Measurements from ENCODE around the gene ANO9. TPM values are rescaled to one million over a fixed set of nuclear protein-coding genes. Genes with fewer than 3 reads are reported as not detected.

The ANO9 gene
- total RNA-seq, 4 donors from 2014 or later, result 0.44 to 1.5 (median 0.63) TPM

DNA sequence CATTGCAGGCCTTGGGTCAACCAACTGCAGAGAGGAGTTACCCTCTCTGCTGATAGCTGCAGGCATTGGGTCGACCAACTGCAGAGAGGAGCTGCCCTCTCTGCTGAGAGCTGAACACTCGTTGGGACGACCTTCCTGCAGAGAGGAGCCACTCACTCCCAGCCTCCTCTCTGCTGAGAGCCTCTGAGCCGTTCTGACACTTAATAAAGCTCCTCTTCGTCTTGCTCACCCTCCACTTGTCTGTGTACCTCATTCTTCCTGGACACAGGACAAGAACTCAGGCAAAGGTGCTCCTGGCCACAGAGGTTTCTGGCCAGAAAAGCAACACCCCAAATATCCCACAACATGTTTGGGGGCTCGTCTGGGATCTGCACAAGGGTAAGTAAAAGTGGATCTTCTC is 55.3 kb downstream of the ANO9 start:
- TF ChIP-seq, protein P1, sequence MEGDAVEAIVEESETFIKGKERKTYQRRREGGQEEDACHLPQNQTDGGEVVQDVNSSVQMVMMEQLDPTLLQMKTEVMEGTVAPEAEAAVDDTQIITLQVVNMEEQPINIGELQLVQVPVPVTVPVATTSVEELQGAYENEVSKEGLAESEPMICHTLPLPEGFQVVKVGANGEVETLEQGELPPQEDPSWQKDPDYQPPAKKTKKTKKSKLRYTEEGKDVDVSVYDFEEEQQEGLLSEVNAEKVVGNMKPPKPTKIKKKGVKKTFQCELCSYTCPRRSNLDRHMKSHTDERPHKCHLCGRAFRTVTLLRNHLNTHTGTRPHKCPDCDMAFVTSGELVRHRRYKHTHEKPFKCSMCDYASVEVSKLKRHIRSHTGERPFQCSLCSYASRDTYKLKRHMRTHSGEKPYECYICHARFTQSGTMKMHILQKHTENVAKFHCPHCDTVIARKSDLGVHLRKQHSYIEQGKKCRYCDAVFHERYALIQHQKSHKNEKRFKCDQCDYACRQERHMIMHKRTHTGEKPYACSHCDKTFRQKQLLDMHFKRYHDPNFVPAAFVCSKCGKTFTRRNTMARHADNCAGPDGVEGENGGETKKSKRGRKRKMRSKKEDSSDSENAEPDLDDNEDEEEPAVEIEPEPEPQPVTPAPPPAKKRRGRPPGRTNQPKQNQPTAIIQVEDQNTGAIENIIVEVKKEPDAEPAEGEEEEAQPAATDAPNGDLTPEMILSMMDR (IDR thresholded peaks at IDR 0.05; ENCODE audit: low read depth), result no peak

DNA sequence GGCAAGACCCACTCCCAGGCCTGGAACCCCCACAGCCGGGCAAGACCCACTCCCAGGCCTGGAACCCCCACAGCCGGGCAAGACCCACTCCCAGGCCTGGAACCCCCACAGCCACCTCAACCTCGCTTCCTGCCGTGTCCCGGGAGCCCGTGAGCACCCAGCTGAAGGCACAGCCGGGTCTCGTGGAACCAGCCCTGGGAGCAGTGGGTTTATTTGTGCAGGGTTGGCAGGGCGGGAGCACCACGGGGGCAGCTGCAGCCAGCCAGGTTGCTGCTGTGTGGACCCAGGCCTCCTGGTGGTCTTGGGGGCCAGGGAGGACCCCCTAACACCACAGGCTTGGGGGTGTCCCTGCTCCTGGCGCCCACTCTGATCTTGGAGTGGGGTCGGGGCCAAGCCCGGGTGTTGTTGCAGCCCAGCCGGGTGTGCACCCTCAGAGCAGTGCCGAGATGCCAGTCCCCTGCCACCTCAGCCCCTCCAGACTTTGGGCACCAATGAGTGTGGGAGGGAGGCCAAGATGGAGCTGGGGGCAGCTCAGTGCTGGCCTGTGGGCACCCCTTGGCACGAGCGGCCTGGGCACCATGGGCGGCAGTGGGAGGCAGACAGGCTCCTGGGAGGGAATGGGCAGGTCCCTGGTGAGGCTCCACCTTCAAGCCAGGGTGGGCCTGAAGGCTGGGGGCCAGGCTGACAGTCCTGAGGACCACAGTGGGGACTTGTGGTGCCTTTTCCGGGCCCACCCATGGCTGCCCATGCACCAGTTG is 56.0 kb downstream of the ANO9 start:
- TF ChIP-seq, protein P1 (IDR thresholded peaks at IDR 0.05; ENCODE audit: low read depth), result no peak

DNA sequence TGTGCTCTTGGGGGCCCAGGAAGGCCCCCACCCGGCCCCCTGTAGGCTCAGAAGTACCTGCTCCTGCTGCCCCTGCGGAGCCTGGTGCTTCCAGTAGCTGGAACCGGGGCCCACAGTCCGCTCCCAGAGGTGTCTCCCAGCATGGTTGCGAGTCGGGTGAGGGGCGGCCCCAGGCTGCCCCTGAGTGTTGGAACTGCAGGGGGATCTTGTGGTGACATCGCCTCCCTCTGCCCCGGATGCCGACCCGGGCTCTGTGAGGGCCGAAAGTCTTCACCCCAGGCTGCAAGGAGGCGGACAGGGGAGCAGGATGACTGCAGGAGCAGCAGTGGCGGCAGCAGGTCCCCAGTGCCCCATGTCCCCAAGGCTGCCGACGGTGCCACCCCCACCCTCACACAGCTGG is 57.3 kb downstream of the ANO9 start:
- TF ChIP-seq, protein P1 (IDR thresholded peaks at IDR 0.05; ENCODE audit: low read depth), result no peak

DNA sequence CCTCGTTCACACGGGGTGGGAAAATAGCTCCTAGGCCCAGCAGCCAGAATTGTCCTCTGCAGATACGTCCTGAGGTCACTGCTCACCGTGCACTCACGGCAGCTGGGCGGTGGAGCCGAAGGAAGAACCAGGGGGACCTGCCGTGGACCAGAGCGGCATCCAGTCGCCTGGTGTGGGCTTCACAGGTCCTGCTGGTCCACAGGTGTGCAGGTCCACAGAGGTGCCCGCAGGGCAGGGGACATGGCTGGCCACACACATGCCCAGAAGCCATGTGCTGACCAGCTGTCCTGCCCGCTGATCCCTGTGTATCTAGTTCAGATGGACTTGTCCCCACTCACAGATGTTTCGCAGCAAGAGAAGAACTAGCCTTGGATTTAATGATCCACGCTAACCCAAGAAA is 58.4 kb downstream of the ANO9 start:
- TF ChIP-seq, protein P1 (IDR thresholded peaks at IDR 0.05; ENCODE audit: low read depth), result no peak

DNA sequence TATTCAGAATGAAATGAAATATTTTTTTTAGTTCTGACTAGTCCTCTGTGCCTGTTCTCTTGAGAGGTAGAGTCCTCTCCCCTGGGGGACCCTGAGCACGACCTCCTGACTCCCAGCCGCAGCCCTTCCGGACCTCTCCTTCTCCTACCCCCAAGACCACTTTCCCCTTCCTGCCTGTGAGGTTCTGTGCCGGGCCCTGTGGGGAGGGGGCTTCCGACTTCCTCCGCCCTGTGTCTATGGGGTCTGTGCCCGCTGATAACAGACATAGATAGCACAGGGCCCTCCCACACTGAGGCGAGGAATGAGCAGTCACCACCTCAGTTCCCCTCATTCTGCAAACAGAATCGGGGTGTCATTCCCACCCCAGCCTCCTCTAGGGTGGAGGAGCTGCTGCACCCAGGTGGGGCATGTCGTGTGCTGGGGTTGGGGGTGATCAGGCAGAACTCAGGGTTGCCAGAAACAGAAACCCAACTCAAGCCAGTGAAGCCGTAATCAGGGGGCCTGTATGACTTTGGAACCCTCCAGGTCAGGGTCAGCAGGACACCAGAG is 59.7 kb downstream of the ANO9 start:
- TF ChIP-seq, protein P1 (IDR thresholded peaks at IDR 0.05; ENCODE audit: low read depth), result no peak

DNA sequence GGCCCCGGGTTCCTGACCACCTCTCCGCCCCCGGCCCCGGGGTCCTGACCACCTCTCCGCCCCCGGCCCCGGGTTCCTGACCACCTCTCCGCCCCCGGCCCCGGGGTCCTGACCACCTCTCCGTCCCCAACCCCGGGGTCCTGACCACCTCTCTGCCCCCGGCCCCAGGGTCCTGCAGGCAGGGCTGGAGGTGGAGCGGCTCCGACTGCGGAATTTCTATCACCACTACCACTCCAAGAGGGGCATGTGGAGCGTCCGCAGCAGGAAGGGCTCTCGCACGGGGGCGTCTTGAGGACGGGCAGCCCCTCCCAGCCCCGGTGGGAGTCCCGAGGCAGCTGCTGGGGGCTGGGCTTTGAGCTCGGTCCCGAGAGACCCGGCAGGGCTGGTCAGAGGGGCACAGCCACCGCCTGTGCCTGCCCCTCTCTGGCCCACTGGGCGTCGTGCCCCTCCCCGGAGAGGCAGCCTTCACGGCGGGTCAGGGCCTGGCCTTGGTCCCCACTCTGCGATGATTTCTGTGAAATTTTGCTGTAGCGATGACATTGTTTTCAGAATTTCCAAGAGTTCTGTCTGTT is 60.2 kb downstream of the ANO9 start:
- TF ChIP-seq, protein P1 (IDR thresholded peaks at IDR 0.05; ENCODE audit: low read depth), result no peak

DNA sequence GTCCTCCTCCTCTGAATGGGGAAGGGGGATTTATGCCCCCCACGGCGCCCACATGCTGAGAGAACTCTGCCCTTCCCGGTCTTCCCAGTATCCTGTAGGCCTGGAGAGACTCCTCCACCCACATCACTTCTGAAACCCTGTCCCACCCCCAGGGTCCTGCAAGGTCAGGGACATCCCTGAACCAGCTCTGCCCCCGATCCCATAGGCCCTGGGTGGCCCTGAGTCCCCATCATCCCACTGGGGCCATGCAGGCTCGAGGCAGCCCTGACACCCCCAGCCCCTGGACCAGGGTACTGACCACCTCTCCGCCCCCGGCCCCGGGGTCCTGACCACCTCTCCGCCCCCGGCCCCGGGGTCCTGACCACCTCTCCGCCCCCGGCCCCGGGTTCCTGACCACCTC is 60.8 kb downstream of the ANO9 start:
- TF ChIP-seq, protein P1 (IDR thresholded peaks at IDR 0.05; ENCODE audit: low read depth), result no peak
